HG03575 (cell line): ENCODE results near the gene PLEKHO2.
A peak's percentile ranks its signal among the peaks of the same experiment; 100 is the strongest.

Experiments
- ATAC-seq: cut with Tn5 transposase; IDR thresholded peaks from one replicate; pipeline ENCODE4 v1.9.1; 2021; ENCODE audit not compliant: unreplicated experiment, insufficient number of reproducible peaks, low FRiP score; ENCODE audit errors: extremely low read depth

Gene PLEKHO2

GRCh38 chr15:64883100-64883581 is 41.4 kb downstream of the PLEKHO2 start:
- no peak for ATAC-seq

DNA sequence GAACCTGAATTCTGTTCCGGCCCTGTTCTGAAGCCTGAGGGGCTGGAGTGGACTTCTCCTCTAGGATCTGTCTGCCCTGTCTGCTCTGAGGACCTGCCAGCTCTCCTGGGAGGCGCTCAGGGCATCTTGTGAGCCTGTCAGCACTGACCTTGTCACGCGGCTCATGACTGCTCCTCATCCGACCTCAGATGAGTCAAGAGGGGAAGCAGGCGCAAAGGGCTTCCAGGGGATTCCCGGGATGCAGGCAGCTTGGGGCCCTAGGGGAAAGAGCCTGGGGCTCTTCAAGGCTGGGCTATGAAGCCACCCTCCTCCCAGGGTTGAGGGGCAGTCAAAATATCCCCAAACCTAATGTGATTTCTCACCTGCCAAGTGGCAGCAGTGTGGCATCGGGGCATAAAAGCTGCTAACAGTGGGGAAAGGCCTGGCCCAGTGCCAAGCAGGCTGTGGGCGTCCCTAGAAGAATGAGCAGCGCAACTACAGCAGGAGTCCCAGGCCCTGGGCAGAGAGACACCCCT is 42.3 kb downstream of the PLEKHO2 start:
- no peak for ATAC-seq

DNA sequence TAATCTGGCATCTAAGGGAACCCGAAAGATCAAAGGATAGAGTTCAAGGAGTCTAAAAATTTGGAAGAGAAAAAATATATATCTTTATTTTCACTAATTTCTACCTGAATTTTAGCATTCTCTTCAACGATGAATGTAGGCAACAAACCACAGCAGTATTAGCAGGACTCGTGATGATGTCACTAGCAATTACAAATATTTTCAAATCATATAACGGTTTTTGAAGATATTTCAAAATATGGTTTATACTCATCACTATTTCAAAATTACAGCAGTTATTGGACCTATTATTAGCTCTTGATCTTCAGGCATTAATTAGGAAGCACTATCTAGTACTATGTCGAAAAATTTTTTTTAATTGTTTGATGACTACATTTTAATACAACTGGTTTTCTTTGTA is 43.0 kb downstream of the PLEKHO2 start:
- ATAC-seq: no peak

- ATAC-seq: no peak
Measured at GRCh38 chr15:64888336-64888735, 46.6 kb downstream of the PLEKHO2 start.

DNA sequence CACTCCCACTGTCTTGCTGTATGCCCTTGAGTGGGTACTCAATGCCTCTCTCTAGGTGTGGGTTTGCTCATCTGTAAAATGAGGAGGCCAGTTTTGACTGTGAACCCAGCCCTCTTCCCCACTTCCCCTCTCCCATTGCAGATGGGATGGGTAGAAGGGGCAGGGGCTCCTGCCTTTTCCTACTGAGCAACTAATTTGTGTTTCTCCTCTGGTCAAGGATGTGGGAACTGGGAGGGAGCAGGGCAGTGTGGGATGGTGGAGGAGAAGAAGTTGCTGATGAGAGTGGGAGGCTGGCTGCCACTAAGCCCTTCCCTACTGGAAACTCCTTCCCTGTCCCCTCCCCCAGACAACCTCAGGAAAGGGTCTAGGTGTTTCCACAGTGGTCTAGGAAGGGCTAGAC is 49.8 kb downstream of the PLEKHO2 start:
- no peak for ATAC-seq

DNA sequence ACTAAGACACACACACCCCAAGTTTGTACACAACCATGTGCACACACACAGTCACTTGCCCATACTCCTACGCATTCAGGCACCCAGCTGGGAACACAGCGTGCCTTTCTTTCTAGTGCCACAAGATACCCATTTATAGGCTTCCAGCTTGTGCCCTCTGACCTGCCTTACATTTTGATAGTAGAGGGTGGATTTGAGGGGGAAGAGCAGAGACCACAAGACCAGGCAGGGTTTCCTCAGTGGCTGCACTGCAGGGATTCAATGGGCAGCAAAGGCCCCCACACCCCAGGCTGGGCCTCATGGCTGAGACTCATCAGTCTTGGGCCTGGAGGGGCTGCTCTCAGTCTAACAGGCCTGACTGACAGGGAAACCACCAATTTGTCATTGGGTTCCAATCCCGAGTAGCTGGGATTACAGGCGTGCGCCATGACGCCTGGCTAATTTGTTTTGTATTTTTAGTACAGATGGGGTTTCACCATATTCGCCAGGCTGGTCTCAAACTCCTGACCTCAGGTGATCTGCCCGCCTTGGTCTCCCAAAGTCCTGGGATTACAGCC is 51.2 kb downstream of the PLEKHO2 start:
- no peak for ATAC-seq

- ATAC-seq: peak; percentile 34
Measured at GRCh38 chr15:64893481-64894394, 52.0 kb downstream of the PLEKHO2 start.

- ATAC-seq: no peak
Measured at GRCh38 chr15:64894395-64895056, 52.8 kb downstream of the PLEKHO2 start.

DNA sequence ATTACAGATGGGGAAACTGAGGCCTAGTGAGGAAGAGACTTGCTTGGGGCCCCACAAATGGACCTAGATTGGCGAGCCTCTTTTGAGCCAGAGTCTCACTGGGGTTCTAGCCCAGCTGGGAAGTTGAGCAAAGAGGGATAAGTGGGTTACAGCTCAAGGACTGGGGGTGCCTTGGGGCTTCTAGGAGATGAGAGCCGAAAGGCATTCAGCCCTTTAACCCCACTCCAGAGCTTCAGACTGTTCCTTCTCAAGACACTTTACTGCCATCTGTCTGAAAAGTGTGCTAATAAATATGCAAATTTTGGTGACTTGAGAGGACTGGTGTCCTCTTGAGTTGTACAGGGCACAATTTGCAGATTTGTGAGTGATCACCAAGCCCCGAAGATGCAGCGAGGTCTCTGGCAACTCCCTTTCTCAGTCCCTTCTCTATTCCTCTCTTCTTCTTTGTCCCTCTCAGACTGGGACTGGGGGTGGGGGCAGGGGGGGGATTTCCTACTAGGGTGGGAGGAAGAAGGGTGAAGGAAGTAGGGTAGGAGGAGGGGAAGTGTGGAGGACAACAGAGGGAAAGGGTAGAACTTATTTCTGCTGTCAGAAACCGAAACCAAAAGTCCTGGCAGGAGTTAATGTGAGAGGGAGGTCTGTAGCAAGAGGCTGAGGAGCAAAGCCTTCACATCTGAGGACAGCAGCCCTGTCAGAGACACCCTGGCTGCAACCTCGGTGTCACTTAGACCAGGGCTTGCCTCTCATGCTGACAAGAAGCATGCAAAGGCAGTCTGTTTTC is 53.8 kb downstream of the PLEKHO2 start:
- ATAC-seq: no peak

- ATAC-seq: no peak
Measured at GRCh38 chr15:64896371-64897069, 54.8 kb downstream of the PLEKHO2 start.

GRCh38 chr15:64897345-64897985 is 55.8 kb downstream of the PLEKHO2 start:
- ATAC-seq: no peak

DNA sequence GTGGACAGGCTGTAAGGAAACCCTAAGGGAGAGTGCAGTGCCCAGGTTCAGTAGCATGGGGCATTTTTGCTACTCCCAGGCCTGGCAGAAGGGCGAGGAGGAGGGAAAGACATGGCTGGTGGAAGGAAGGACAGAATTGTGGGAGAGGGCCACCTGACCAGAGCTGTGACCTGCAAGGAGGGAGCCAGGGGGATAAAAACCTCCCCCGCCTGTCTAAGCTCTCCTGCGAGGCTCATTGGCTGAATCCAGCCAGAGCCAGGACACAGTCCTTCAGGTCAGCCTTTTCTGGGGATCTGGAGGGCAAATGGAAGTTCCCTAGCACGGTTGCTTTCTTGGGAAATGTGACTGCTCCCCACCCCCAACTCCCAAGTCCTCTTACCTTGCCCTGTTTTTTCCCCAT is 56.7 kb downstream of the PLEKHO2 start:
- ATAC-seq: no peak

GRCh38 chr15:64901141-64901540 is 59.4 kb downstream of the PLEKHO2 start:
- no peak for ATAC-seq

DNA sequence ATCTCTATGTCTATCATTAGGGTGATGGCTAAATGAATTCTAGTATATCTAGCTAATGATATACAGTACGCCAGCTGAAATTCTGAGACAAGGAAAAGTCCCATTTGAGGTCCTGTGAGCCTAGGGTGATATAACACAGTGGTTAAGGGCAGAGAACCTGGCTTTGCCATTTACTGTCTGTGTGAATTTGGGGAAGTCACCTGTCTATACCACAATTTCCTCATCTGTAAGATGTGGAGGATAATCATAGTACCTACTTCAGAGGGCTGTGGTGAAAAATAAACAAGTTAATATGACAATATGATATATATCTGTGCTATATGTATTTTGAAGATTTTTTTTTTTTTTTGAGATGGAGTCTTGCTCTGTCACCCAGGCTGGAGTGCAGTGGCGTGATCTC is 60.2 kb downstream of the PLEKHO2 start:
- ATAC-seq: no peak

DNA sequence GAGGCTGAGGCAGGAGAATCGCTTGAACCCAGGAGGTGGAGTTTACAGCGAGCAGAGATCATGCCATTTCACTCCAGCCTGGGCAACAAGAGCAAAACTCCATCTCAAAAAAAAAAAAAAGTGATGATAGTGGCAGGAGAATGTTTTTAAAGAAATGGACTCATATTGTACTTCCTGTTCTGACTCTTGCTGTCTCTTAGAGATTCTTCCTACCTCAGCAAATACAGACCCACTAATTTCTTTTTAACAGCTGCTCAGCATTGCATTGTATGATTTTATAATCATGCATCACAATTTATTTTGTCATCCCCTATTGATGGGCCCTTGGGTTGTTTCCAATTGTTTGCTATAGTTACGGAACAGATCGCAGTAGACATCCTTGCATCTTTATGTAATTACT is 61.1 kb downstream of the PLEKHO2 start:
- ATAC-seq: no peak

DNA sequence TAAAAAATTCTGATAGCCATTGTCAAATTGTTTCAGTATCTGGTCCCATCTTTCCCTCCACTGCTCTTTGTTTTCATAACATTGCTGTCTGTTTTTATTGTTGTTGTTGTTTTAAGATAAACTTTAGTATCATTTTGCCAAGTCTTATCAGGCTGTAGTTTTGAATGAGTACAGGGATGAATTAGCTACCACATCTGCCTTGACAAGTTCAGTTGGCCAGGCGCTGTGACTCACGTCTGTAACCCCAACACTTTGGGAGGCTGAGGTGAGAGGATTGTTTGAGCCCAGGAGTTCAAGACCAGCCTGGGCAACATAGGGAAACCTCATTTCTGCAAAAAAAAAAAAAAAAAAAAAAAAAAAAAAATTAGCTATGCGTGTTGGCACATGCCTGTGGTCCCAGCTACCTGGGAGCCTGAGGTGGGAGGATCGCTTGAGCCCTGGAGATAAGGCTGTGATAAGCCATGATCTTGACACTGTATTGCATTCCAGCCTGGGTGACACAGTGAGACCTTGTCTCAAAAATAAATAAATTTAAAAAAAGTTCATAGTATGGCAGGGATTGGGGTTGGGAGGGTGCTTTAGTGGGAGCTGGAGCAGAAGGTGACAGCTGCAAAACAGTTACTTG is 61.7 kb downstream of the PLEKHO2 start:
- no peak for ATAC-seq

DNA sequence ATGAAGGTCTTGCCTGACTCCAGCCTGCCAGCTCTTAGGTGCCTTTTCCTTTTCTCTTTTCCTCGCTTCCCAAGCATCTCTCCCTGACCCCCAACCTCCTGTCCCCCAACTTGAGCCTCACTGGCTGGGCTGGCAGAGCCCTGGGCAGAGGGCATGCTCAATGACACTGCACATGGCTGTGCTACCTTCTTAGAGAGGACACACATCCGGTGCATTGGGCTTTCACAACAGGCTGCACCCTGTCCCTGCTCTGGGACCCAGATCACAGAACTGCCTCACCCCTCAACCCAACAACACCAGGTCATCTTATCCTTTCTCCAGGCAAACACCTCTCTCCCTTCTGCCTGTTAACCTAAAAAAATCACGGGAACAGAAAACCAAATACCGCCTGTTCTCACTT is 62.5 kb downstream of the PLEKHO2 start:
- ATAC-seq: no peak
